LNCaP clone FGC (cell line): Measurements from ENCODE around the gene OTOG.

Source experiments
- DNase-seq: peaks from one replicate; pipeline ENCODE4 v3.0.0-alpha.2; 2011; ENCODE audit warnings: low read depth
- H3K4me3 ChIP-seq: 2 replicates; pipeline ENCODE4 v1.5.1; 2011; ENCODE audit warnings: mild to moderate bottlenecking, low read depth, low read length, control low read depth
- TF ChIP-seq, protein P1 (sequence below): IDR thresholded peaks from 2 replicates; pipeline ENCODE4 v1.5.1; 2012; ENCODE audit warnings: mild to moderate bottlenecking; ENCODE audit not compliant: control insufficient read depth, insufficient read depth; ENCODE audit errors: extremely low read depth

The OTOG gene

DNA sequence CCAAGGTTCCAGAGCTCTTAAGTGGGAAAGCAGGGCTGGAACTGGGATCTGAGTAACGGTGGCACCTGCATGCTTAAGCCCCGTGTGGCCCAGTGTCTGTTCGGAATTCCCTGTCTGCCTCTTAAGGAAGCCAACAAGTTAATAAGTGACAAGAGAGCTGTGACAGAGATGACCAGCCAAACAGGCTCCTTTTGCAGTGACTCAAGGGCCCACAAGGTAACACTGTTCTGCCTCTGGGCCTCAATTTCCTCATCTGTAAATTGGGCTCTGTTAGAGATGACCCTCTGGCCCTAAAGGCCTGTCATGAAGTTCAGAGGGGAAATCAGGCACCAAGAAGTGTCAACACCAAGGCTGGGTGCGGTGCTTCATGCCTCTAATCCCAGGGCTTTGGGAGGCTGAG is 21.5 kb upstream of the OTOG start:
- H3K4me3 ChIP-seq = no peak overlapping the region
- no peak for DNase-seq
- TF ChIP-seq, protein P1, sequence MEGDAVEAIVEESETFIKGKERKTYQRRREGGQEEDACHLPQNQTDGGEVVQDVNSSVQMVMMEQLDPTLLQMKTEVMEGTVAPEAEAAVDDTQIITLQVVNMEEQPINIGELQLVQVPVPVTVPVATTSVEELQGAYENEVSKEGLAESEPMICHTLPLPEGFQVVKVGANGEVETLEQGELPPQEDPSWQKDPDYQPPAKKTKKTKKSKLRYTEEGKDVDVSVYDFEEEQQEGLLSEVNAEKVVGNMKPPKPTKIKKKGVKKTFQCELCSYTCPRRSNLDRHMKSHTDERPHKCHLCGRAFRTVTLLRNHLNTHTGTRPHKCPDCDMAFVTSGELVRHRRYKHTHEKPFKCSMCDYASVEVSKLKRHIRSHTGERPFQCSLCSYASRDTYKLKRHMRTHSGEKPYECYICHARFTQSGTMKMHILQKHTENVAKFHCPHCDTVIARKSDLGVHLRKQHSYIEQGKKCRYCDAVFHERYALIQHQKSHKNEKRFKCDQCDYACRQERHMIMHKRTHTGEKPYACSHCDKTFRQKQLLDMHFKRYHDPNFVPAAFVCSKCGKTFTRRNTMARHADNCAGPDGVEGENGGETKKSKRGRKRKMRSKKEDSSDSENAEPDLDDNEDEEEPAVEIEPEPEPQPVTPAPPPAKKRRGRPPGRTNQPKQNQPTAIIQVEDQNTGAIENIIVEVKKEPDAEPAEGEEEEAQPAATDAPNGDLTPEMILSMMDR = no peak

- H3K4me3 ChIP-seq = no peak overlapping the region
- TF ChIP-seq, protein P1 = no peak
- no peak for DNase-seq
These were observed 20.7 kb upstream of the OTOG start for GRCh38 chr11:17526326-17526725.

GRCh38 chr11:17526931-17527627 is 20.0 kb upstream of the OTOG start:
- DNase-seq = no peak
- TF ChIP-seq, protein P1 = no peak
- no peak overlapping the region for H3K4me3 ChIP-seq

- TF ChIP-seq, protein P1 = no peak
- DNase-seq = no peak
- no peak overlapping the region for H3K4me3 ChIP-seq
These were observed 19.4 kb upstream of the OTOG start for GRCh38 chr11:17527628-17527995.

DNA sequence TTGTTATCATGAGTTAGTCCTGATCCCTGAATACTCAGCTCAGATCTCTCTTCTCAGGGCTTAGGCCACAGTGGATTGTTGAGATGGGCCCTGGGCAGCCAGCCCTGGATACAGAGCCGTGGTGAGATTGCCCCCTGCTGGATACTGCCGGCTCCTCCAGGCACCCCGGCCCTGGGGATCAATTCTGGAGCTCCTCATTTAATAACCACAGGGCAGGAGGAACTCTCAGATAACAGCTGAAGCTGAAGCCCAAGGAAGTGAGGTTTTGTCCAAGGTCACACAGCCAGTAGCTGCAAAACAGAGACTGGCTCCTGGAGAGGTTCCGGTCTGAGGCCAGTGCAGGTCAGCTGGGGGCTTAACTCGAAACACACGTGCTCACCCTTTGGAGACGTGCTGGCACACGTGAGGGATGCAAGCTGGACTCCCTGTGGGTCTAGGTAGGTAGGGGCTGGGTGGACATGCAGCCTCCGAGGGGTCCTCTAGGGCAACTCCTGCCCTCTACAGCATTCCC is 18.8 kb upstream of the OTOG start:
- TF ChIP-seq, protein P1 = peak; percentile 71
- H3K4me3 ChIP-seq = no peak overlapping the region
- DNase-seq = peak; percentile 13

DNA sequence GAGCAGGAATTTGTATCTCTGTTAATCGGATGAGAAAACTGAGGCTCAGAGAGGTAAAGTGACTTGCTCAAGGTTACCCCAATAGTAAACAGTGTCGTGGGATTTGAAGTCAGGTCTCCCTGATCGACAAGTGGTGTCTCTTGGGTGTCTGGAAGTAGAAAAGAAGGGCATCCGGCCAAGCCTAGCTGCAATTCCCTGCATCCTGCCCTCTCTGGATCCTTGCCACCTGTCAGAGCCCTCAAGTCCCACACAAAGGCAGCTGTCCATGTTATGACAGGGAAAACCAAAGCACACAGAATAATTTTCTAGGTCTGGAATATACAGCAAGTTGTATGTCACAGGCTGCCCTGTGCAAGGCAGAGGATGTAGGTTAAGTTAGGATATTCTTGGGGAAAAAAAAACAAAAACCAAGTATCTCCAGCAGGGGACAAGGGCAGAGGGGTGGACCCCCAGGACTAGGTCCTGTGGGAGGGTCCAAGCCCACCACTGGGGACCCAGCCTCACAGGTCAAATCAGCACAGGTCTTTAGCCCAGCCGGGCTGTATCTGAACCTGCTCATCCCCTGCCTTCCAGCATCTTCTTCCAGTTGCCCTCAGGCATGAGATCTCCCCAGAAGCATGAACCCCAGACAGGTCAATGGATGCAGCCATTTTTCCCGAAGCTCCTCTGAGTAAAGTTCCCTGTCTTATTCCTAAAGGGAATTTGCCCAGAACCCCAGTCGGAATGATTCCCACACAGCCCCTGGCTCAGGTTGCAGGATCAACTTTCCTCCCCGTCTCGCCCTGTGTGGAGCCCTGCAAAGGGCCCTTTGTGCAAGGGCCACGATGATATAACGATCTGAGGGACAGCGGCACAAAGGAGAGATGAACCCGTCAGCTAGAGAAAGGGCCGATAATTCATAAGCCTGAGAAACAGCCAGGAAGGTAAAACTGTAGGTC is 17.9 kb upstream of the OTOG start:
- no peak overlapping the region for H3K4me3 ChIP-seq
- TF ChIP-seq, protein P1 = no peak
- DNase-seq = no peak
